GM18867 (cell line): ENCODE measurements around the gene TMEM259.

Source experiments
- ATAC-seq: cut with Tn5 transposase; IDR thresholded peaks from one replicate; pipeline ENCODE4 v1.9.1; 2021; ENCODE audit warnings: mild to moderate bottlenecking, moderate library complexity; ENCODE audit not compliant: unreplicated experiment

TMEM259 gene

DNA sequence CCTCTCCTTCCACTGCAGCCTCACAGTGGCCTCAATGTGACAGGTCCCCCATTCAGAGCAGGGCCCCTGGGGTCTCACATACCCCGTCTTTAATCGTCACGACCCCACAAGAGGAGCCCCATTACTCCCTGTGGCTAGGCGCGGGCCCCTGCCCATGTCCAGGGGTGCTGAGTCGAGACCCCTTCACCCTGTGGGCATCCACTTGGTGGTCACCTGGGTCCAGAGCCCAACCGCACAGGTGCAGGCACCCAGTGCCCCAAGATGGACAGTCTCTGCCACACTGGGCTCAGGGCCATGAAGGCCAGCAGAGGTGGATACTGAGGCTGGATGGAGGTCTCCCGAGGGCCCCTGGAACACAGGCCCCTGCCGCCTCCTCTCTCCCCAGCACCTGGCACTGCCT, 3.0 kb downstream of the TMEM259 start:
- no peak for ATAC-seq

- ATAC-seq, result no peak
Measured at GRCh38 chr19:1017115-1017905, 3.6 kb downstream of the TMEM259 start.

DNA sequence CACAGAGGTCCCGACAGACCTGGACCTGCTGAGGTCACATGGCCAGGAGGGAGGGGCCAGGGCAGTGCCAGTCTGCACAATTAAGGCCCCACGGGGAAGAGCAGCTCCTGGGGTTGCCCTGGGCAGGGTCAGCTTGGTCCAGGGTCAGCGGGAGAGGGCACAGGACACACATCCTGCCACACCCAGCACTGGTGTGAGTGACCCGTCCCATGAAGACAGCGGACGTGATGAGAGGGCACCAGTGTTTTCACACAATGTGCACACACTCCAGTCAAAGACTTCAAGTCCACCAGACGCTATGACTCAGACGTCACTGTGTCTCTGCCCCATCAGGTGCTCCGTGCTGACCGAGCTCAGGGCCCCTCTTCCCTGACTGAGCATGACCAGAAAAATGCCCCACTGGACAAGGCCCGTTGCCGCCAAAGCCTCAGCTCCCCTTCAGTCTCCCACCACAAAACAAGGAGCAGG, 4.2 kb downstream of the TMEM259 start:
- ATAC-seq, result no peak

DNA sequence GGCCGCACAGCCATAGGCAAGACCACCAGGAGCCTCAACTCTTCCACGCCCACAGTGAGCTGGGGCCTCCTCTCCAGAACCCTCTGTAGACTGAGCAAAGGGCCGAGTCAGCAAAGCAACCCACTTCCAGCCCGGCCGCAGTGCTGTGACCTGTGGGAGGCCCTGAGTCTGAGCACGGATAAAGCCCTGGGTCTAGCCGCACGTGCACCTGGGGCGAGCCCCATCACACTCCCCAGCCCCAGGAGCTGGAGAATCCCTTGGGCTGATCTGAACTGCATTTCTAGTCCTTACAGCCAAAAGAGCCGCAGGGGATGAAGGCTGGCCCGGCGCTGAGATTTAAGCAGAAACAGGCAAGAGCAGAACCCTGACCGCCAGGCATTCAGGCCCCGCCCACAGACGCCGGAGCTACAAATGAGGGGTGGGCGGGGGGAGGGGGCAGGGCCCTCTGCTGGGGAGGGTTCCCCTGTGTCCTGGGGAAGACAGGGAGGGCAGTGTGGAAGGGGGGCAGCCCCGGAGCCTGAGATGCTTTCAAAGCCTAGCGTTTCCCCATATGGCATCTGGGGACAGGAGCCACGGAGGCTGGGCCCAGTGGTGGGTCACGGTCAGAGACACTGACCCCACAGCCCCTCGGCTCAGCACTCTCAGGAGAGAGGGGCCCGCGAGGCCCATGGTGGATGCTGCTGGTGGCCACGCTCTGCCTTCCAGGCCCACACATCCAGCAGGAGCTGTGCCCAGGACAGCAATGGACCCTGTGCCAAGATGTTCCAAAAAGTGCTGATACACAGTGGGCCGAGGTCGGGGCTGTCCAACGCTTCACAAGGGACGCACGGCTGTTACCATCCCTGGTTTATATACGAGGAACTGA, 4.9 kb downstream of the TMEM259 start:
- ATAC-seq, result no peak

GRCh38 chr19:1015061-1015781, 5.7 kb downstream of the TMEM259 start:
- ATAC-seq, result no peak

DNA sequence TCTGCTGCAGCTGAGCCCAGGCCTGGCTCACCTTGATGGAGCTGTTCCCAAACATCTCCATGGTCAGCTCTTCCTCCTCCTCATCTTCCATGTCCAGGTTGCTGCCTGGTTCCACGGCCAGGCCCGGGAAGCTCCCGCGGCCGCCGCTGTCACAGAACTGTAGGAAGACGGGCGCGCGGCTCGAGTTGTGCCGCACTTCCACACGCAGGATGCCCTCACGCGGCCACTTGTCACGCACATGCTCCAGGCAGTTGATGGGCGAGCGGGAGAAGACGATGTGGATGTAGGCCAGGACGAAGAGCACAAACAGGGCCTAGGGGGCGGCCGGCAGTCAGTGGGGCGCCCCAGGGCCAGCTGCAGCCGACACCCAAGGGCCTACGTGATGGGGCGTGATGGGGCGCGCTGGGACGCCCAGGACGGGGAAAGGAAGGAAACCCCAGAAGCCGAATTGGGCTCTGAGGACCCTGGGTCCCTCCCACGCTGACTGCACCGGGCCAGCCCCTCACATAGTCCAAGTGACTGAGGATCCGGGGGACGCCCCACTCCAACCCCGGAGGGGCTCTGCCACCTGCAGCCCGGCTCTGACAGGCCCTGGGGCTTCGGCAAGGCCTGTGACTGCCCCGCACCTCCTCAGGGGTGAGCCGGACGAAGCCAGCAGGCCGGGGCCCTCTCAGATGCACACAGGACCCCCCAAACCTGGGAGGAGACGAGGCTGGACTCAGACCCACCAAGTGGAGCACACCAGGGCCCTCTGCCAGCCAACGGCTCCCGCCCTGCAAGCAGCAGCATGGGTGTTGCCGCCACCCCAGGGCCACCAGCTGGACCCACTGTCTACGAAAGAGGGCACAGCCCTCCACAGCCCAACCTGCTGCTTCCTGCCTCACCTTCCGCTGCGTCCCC, 6.5 kb downstream of the TMEM259 start:
- ATAC-seq, result no peak

GRCh38 chr19:1013218-1013617, 7.7 kb downstream of the TMEM259 start:
- no peak for ATAC-seq

GRCh38 chr19:1012334-1012733, 8.6 kb downstream of the TMEM259 start:
- ATAC-seq, result no peak

DNA sequence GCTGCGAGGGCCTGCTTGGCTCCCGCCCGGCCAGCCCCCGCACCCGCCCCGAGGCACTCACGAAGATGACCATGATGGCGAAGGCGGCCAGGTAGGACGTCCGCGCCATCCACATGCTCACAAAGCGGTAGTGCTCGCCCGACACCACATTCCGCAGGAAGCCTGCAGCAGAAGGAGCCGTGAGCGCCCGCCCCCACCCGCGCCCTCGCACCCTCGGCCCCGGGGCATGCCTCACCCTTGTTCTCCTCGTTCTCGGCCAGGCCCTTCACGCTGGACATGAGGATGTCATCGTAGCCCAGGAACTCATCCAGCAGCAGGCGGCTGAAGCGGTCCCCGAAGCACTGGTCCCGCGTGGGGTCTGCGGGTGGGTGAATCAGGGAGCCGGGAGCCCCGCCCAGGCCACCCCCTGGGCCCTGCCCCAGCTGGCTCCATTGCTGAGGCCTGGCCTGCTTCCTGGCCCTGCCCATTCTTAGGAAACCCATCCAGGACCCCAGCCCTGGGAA, 9.0 kb downstream of the TMEM259 start:
- no peak for ATAC-seq

DNA sequence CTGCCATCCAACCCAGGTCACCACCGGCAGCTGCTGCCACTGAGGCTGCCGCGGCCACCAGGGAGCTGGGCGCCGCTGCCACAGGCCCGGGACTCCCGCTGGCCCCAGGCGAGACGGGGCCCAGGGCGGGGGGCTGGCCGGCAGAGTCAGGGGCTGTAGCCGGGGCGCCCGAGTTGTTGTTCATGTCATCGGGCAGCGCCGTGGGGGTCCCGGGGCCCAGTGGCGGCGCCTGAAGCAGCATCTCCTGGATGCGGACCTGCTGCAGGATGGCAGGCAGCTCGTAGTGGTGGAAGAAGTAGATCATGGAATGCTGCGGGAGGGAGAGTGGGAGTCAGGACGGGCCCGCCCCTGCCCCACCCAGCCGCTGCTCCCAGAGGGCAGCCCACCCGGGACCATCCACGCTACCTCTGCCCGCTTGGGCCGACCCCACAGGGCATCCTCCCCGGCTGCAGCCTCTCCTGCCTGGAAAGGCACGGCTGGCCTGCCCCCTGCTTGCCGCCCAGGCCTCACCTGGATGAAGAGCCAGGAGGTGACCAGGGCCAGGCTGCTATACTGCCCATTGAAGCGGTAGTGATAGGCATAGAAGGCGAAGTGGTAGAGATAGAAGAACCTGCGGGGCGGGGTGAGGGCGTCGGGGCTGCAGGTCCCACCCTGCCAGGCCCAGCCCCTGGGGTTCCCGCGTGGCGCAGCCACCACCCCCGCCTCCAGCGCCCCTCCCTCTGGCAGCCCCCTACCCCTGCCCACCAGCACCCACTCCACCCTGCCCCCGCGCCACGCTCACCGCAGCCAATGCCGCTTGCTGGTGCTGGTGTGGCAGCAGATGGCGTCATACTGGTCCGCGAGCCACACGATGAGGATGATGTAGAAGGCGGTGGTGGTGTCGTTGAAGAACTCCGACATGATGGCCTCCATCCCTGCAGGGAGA, 10.1 kb downstream of the TMEM259 start:
- no peak for ATAC-seq

- ATAC-seq, result no peak
Measured at GRCh38 chr19:1009981-1010538, 10.9 kb downstream of the TMEM259 start.

- no peak for ATAC-seq
Measured at GRCh38 chr19:1009041-1009980, 11.6 kb downstream of the TMEM259 start.

DNA sequence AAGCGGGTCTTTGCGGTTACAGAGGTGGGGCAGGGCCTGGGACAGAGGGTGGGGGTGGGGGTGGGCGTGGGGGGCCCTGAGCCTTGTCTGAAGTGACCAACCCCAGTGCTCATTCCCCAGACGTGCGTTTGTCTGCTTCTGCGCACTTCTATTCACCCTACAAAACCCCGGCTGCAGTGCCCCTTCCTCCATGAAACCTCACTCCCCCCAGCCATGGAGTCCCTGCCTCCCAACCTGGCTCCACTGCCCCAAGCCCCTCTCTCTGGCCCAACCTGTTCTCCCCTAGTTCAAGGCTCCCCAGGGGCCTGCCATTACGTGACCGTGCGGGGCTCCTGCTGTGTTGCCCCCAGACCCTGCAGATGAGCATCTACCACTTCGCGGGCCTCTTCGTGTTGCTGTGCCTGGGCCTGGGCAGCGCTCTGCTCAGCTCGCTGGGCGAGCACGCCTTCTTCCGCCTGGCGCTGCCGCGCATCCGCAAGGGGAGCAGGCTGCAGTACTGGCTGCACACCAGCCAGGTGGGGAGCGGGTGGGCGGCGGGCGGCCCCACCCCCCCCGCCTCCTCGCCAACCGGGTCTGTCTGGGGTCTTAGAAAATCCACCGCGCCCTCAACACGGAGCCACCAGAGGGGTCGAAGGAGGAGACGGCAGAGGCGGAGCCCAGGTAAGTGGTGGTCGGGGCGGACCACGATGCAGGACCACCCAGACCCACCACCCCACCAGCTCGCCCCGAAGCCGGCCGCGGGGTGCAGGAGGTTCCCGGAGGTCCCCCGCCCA, 12.5 kb downstream of the TMEM259 start:
- no peak for ATAC-seq

DNA sequence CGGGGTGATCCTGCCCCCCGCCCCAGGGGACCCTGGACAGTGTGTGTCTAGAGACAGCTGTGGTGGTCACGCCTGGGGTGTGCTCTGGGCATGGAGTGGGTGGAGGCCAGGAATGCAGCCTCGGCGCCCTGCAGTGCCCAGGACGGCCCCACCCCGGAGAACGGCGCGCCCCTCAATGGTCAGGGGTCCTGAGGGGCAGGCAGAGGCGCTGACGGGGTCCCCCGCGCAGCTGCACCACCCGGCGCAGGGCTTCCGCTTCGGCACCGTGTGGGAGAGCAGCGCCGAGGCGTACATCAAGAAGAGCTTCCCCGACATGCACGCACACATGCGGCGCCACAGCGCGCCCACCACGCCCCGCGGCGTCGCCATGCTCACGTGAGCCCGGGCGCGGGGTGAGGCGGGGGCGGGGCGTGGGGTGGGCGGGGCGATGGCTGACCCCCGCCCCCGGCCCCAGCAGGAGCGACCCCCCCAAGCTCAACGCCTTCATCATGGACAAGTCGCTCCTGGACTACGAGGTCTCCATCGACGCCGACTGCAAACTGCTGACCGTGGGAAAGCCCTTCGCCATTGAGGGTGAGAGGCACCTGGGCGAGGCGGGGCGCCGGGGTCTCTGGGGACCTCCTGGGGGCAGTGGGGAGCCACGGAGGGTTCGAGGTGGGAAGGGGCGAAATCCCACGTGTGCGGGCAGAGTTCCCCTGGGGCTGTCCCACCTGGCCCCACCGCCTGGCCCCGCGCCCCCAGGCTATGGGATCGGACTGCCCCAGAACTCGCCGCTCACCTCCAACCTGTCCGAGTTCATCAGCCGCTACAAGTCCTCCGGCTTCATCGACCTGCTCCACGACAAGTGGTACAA, 13.3 kb downstream of the TMEM259 start:
- ATAC-seq, result no peak

DNA sequence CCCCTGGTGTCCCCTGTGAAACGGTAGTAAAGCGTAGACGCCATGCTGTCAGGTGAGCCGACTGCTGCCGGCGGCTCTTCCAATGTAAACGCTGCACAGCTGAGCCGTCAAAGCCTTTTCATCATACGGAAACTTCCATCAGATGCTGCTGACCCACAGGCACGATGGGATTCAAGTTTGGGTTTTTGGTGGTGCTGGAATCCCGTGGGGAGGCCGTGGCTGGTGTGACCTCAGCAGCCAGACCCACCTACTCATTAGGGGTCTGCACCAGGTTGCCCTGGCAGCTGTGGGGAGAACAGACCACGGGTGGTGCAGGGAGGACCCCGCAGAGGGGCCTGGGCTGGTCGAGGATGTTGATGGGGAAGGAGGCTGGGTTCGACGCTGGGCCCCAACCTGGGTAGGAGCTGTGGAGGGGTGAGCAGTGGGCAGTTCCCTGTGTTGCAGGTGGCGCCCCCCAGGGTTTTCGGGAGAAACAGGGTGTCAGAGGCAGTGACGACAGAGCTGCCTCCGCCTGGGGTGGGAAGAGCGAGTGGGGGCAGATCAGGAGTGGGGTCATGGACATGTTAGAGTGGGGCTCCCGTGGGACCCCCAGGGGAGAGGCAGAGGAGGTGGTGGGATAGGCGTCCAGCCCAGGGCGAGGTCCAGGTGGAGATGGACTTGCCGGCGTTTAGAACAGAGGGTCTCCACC, 14.1 kb downstream of the TMEM259 start:
- no peak for ATAC-seq
